IPS-20b (cell line): ENCODE results near the gene DHCR24.

Source experiments
- H3K27ac ChIP-seq: one replicate; pipeline ENCODE4 v1.5.1; 2013; ENCODE audit warnings: low read length
- H3K27me3 ChIP-seq: 2 replicates; pipeline ENCODE4 v1.6.1; 2013; ENCODE audit warnings: mild to moderate bottlenecking, low read length, inconsistent platforms; ENCODE audit not compliant: insufficient read depth
- H3K36me3 ChIP-seq: 2 replicates; pipeline ENCODE4 v1.6.1; 2013; ENCODE audit warnings: low read depth, mild to moderate bottlenecking, inconsistent platforms, low read length, moderate library complexity; ENCODE audit not compliant: insufficient read depth
- H3K4me1 ChIP-seq: 2 replicates; pipeline ENCODE4 v1.6.1; 2013; ENCODE audit warnings: mild to moderate bottlenecking, control low read depth, inconsistent platforms, low read length, moderate library complexity; ENCODE audit not compliant: insufficient read depth
- H3K4me3 ChIP-seq: 2 replicates; pipeline ENCODE4 v1.5.1; 2013; ENCODE audit warnings: mild to moderate bottlenecking, low read length, inconsistent platforms
- H3K9ac ChIP-seq: 2 replicates; pipeline ENCODE4 v1.6.1; 2013; ENCODE audit warnings: low read depth, mild to moderate bottlenecking, inconsistent platforms, low read length, moderate library complexity
- H3K9me3 ChIP-seq: 2 replicates; pipeline ENCODE4 v1.6.1; 2013; ENCODE audit warnings: mild to moderate bottlenecking, low read depth, low read length, inconsistent platforms; ENCODE audit not compliant: insufficient read depth

The DHCR24 gene

DNA sequence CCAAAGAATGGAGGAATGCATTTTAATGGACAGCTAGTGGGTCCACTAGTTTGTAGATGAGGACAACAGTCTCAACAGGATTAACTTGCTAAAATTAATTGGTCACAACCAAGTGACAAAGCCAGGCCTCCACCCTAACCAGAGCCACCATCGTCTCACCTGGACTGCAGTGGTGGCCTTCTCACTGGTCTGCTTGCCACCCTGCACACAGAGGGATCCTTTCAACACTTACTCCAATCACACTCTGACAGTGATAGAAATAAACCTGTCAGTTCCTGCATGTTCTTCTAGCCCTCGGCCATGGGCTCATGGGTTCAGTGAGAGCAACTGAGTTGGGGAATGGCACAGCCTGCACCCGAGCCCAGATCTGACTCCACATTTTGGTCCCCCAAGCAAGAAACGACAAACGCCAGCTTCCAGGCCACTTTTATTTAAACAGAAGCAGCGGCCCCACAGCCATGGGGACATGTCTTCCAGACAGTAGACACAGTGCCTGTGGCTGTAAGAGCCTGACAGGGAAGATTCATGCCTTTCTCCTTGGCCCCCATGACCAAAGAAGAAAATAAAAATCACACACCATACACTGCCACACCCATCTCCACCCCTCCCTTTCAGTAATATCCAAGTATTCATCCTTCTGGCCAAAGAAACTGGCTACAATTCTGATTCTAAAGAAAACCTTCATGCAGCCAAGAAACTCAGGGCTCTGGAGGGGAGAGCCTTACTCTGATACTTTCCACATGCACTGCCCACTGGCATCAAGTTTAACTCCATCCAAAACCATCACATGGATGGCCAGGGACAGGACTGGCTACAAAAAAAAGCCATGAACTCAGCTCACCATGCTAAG, 37.6 kb downstream of the DHCR24 start:
- no peaks in the 10 kb centered on the region for H3K4me1 ChIP-seq
- H3K27me3 ChIP-seq, result no peaks in the 10 kb centered on the region
- H3K9me3 ChIP-seq, result no peaks in the 10 kb centered on the region
- peaks cover 75% of the 10 kb centered on the region for H3K36me3 ChIP-seq
- no peak overlapping the region for H3K27ac ChIP-seq
- H3K4me3 ChIP-seq, result no peak overlapping the region
- no peak overlapping the region for H3K9ac ChIP-seq

- no peak overlapping the region for H3K9ac ChIP-seq
- no peaks in the 10 kb centered on the region for H3K9me3 ChIP-seq
- no peaks in the 10 kb centered on the region for H3K27me3 ChIP-seq
- peaks cover 64% of the 10 kb centered on the region for H3K36me3 ChIP-seq
- no peaks in the 10 kb centered on the region for H3K4me1 ChIP-seq
- H3K27ac ChIP-seq, result no peak overlapping the region
- no peak overlapping the region for H3K4me3 ChIP-seq
Observed at GRCh38 chr1:54848134-54848948, 38.7 kb downstream of the DHCR24 start.

DNA sequence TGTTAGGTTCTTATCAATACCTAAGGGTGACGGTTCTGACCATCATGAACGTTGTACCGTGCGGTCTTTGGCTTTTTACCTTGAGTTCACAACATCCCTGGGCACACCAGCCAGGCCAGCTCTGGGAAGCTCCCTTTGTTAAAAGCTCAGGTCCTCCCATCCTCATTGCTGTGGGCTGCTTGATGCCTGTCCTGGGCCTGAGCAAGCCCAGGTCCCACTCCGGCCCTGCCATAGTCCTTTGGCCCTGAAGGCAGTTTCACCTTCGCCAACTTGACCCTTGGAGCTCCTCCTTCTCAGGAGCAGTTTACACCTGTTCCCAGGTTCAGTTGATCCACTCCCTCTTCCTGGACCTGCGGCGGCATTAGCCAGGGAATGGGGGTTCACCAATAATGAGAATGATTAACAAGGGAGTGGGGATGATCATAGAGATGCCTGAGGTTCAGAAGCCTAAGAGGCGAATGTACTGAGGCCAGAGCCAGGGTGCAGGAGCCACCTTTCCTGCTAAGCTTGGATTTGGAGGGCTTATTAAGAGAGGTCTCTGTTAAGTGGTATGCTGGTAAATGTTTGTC, 40.2 kb downstream of the DHCR24 start:
- no peaks in the 10 kb centered on the region for H3K9me3 ChIP-seq
- peaks cover 49% of the 10 kb centered on the region for H3K36me3 ChIP-seq
- no peak overlapping the region for H3K4me3 ChIP-seq
- H3K27ac ChIP-seq, result no peak overlapping the region
- H3K27me3 ChIP-seq, result no peaks in the 10 kb centered on the region
- no peaks in the 10 kb centered on the region for H3K4me1 ChIP-seq
- H3K9ac ChIP-seq, result no peak overlapping the region

- Histone ChIP-seq H3K4me3 (no peak overlapping the region), H3K27ac (no peak overlapping the region), H3K9ac (no peak overlapping the region), H3K36me3 (peaks cover 44% of the 10 kb centered on the region), H3K27me3 (no peaks in the 10 kb centered on the region), H3K4me1 (no peaks in the 10 kb centered on the region), H3K9me3 (no peaks in the 10 kb centered on the region)
Observed at GRCh38 chr1:54846301-54846700, 40.7 kb downstream of the DHCR24 start.

GRCh38 chr1:54845772-54846171, 41.2 kb downstream of the DHCR24 start:
- Histone ChIP-seq H3K9me3 (no peaks in the 10 kb centered on the region), H3K27me3 (no peaks in the 10 kb centered on the region), H3K27ac (no peak overlapping the region), H3K36me3 (peaks cover 39% of the 10 kb centered on the region), H3K4me3 (no peak overlapping the region), H3K9ac (no peak overlapping the region), H3K4me1 (no peaks in the 10 kb centered on the region)

GRCh38 chr1:54844564-54844963, 42.4 kb downstream of the DHCR24 start:
- no peak overlapping the region for H3K4me3 ChIP-seq
- no peak overlapping the region for H3K9ac ChIP-seq
- H3K9me3 ChIP-seq, result no peaks in the 10 kb centered on the region
- H3K36me3 ChIP-seq, result peaks cover 27% of the 10 kb centered on the region
- no peaks in the 10 kb centered on the region for H3K4me1 ChIP-seq
- H3K27me3 ChIP-seq, result no peaks in the 10 kb centered on the region
- no peak overlapping the region for H3K27ac ChIP-seq

DNA sequence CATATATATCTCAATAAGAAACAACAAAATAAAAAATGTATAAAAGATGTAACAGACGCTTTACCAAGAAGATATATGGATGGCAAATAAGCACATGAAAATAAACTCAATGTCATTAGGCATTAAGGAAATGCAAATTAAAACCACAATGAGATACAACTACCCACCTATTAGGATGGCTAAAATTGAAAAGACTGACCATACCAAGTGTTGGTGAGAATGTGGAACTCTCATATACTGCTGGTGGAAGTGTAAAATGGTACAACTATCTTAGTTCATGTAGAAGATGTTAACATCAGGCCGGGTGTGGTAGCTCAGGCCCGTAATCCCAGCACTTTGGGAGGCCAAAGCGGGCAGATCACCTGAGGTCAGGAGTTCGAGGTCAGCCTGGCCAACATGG, 43.5 kb downstream of the DHCR24 start:
- no peak overlapping the region for H3K9ac ChIP-seq
- no peaks in the 10 kb centered on the region for H3K4me1 ChIP-seq
- H3K27me3 ChIP-seq, result no peaks in the 10 kb centered on the region
- no peaks in the 10 kb centered on the region for H3K9me3 ChIP-seq
- H3K4me3 ChIP-seq, result no peak overlapping the region
- no peak overlapping the region for H3K27ac ChIP-seq
- H3K36me3 ChIP-seq, result peaks cover 16% of the 10 kb centered on the region

DNA sequence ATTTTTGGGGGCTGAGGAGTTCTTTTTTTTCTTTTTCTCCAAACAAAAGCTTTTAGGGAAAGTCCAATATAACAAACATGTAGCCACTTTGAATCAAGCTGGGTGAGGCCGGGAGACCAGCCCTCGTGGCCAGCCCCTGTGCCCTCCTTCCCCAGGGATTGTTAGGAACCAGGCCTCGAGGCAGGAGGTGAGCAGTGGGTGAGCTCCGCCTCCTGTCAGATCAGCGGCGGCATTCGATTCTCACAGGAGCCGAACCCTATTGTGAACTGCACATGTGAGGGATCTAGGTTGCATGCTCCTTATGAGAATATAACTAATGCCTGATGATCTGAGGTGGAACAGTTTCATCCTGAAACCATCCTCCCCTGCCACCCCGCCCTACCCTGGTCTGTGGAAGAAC, 44.0 kb downstream of the DHCR24 start:
- Histone ChIP-seq H3K27ac (no peak overlapping the region), H3K9ac (no peak overlapping the region), H3K9me3 (no peaks in the 10 kb centered on the region), H3K4me3 (no peak overlapping the region), H3K36me3 (peaks cover 11% of the 10 kb centered on the region; the same call in 1 of the 2 replicates), H3K27me3 (no peaks in the 10 kb centered on the region), H3K4me1 (no peaks in the 10 kb centered on the region)

- H3K27me3 ChIP-seq, result no peaks in the 10 kb centered on the region
- H3K4me3 ChIP-seq, result no peak overlapping the region
- H3K27ac ChIP-seq, result no peak overlapping the region
- H3K36me3 ChIP-seq, result peaks cover 6% of the 10 kb centered on the region; the same call in 1 of the 2 replicates
- no peak overlapping the region for H3K9ac ChIP-seq
- no peaks in the 10 kb centered on the region for H3K9me3 ChIP-seq
- H3K4me1 ChIP-seq, result no peaks in the 10 kb centered on the region
Observed at GRCh38 chr1:54842206-54842915, 44.6 kb downstream of the DHCR24 start.

DNA sequence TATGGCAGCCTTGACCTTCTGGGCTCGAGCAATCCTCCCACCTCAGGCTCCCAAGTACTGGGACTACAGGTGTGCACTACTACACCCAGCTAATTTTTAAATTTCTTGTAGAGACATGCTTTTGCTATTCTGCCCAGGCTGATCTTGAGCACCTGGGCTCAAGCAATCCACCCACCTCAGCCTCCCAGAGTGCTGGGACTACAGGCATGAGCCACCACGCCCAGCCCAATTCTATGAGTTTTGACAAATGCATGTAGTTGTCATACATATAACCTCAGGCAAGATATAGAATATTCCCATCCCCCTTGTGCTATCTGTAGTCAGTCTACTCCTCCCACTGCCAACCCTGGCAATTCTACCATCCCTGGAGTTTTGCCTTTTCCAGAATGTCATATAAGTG, 47.2 kb downstream of the DHCR24 start:
- Histone ChIP-seq H3K27ac (no peak overlapping the region), H3K4me1 (no peaks in the 10 kb centered on the region), H3K9ac (no peak overlapping the region), H3K36me3 (no peaks in the 10 kb centered on the region), H3K27me3 (no peaks in the 10 kb centered on the region), H3K9me3 (no peaks in the 10 kb centered on the region), H3K4me3 (no peak overlapping the region)

- Histone ChIP-seq H3K9ac (no peak overlapping the region), H3K36me3 (no peaks in the 10 kb centered on the region), H3K27ac (no peak overlapping the region), H3K27me3 (no peaks in the 10 kb centered on the region), H3K9me3 (no peaks in the 10 kb centered on the region), H3K4me1 (no peaks in the 10 kb centered on the region), H3K4me3 (no peak overlapping the region)
Observed at GRCh38 chr1:54838565-54839180, 48.3 kb downstream of the DHCR24 start.
